Activated CD8-positive, alpha-beta T cell treated with anti-CD3 and anti-CD28 coated beads for 36 hours (primary cell): Measurements from ENCODE around the gene CACHD1. TPM values are rescaled to one million over a fixed set of nuclear protein-coding genes. Genes with fewer than 3 reads are reported as not detected.

Experiments
- ATAC-seq: fragments of 200-7000 bp; cut with Tn5 transposase; one replicate; pipeline ENCODE4 v1.10.0; 2021; ENCODE audit warnings: mild to moderate bottlenecking, moderate library complexity
- CTCF ChIA-PET: fragments of 350-600 bp; sonication (Branson Sonifier 250); formaldehyde crosslinking; loops from one replicate; lab custom pipeline; 2021; ENCODE audit warnings: antibody characterized with exemption; lab: Charles Lee
- POLR2A ChIA-PET: fragments of 350-600 bp; sonication (Branson Sonifier 250); formaldehyde crosslinking; loops from one replicate; lab custom pipeline; 2021; ENCODE audit warnings: antibody characterized with exemption; lab: Charles Lee
- DNase-seq: peaks from one replicate; pipeline ENCODE4 v3.0.0-alpha.2; 2020
- H3K27ac Mint-ChIP-seq: one replicate; pipeline ENCODE4 v1.8.0; 2021; ENCODE audit warnings: mild to moderate bottlenecking, mixed read lengths
- H3K27me3 Mint-ChIP-seq: one replicate; pipeline ENCODE4 v1.8.0; 2021; ENCODE audit warnings: mixed read lengths
- H3K36me3 Mint-ChIP-seq: one replicate; pipeline ENCODE4 v1.8.0; 2021; ENCODE audit warnings: low read depth, mixed read lengths
- H3K4me1 Mint-ChIP-seq: one replicate; pipeline ENCODE4 v1.8.0; 2021; ENCODE audit warnings: low read depth, mixed read lengths
- H3K4me3 Mint-ChIP-seq: one replicate; pipeline ENCODE4 v1.8.0; 2021; ENCODE audit warnings: mild to moderate bottlenecking, moderate library complexity, mixed read lengths
- H3K9me3 Mint-ChIP-seq: one replicate; pipeline ENCODE4 v1.8.0; 2021; ENCODE audit warnings: mixed read lengths
- CTCF ChIP-seq: fragments of 200-600 bp; IDR thresholded peaks from one replicate; pipeline ENCODE4 v1.8.0; 2022; ENCODE audit warnings: antibody characterized with exemption, mild to moderate bottlenecking
- intact Hi-C: fragments of 100-400 bp; cut with micrococcal nuclease; formaldehyde crosslinking; loops from one replicate; pipeline ENCODE4 v1.10.0; 2022
- total RNA-seq, 2 experiments: library from RNA; stranded (reverse); gene quantifications; one replicate each; pipeline ENCODE4 v1.2.3, GENCODE V29; 2021

Gene CACHD1
- total RNA-seq, 2 experiments from 2014 or later = 2.2 to 2.5 TPM

GRCh38 chr1:64523413-64524337 is 53.7 kb downstream of the CACHD1 start:
- TF ChIP-seq CTCF = no peak
- intact Hi-C loops = no loop called here
- ChIA-PET CTCF (no interaction called here), POLR2A (no interaction called here)
- DNase-seq = no peak
- H3K9me3 Mint-ChIP-seq = no peaks in the 10 kb centered on the region
- no peaks in the 10 kb centered on the region for H3K36me3 Mint-ChIP-seq
- H3K4me3 Mint-ChIP-seq = no peak overlapping the region
- no peaks in the 10 kb centered on the region for H3K27me3 Mint-ChIP-seq
- no peak overlapping the region for H3K27ac Mint-ChIP-seq
- no peak for ATAC-seq
- H3K4me1 Mint-ChIP-seq = peaks cover 17% of the 10 kb centered on the region

- ChIA-PET POLR2A (no interaction called here), CTCF (interaction anchor here (0.7 kb wide), 1 partner anchor 98 kb away, joined by 3 read pairs; no protein-coding TSS in a partner anchor)
- no peaks in the 10 kb centered on the region for H3K36me3 Mint-ChIP-seq
- peaks cover 20% of the 10 kb centered on the region for H3K4me1 Mint-ChIP-seq
- no peak overlapping the region for H3K4me3 Mint-ChIP-seq
- no peaks in the 10 kb centered on the region for H3K27me3 Mint-ChIP-seq
- H3K9me3 Mint-ChIP-seq = no peaks in the 10 kb centered on the region
- TF ChIP-seq CTCF = no peak
- no peak overlapping the region for H3K27ac Mint-ChIP-seq
- no peak for ATAC-seq
- no peak for DNase-seq
- intact Hi-C loops = no loop called here
Measured at GRCh38 chr1:64524614-64525013, 54.7 kb downstream of the CACHD1 start.

GRCh38 chr1:64525116-64525686 is 55.3 kb downstream of the CACHD1 start:
- ATAC-seq (no peak), DNase-seq (no peak)
- Mint-ChIP-seq H3K27me3 (no peaks in the 10 kb centered on the region), H3K36me3 (no peaks in the 10 kb centered on the region), H3K4me3 (no peak overlapping the region), H3K27ac (no peak overlapping the region), H3K4me1 (peaks cover 20% of the 10 kb centered on the region), H3K9me3 (no peaks in the 10 kb centered on the region)
- intact Hi-C loops = no loop called here
- CTCF ChIA-PET = interaction anchor here (0.7 kb wide), 1 partner anchor 98 kb away, joined by 3 read pairs; no protein-coding TSS in a partner anchor
- no peak for TF ChIP-seq CTCF
- POLR2A ChIA-PET = no interaction called here

GRCh38 chr1:64526312-64526711 is 56.4 kb downstream of the CACHD1 start:
- Mint-ChIP-seq H3K4me1 (peaks cover 20% of the 10 kb centered on the region), H3K9me3 (no peaks in the 10 kb centered on the region), H3K27me3 (no peaks in the 10 kb centered on the region), H3K27ac (no peak overlapping the region), H3K36me3 (no peaks in the 10 kb centered on the region), H3K4me3 (no peak overlapping the region)
- ATAC-seq (no peak), DNase-seq (no peak)
- ChIA-PET POLR2A (no interaction called here), CTCF (no interaction called here)
- intact Hi-C loops = no loop called here
- TF ChIP-seq CTCF = no peak

- Mint-ChIP-seq H3K4me3 (peak overlapping the region; percentile 15), H3K9me3 (no peaks in the 10 kb centered on the region), H3K27me3 (no peaks in the 10 kb centered on the region), H3K4me1 (peaks cover 20% of the 10 kb centered on the region), H3K36me3 (no peaks in the 10 kb centered on the region), H3K27ac (peak overlapping the region; percentile 39)
- POLR2A ChIA-PET = no interaction called here
- intact Hi-C loops = no loop called here
- DNase-seq = peak; percentile 35
- no peak for TF ChIP-seq CTCF
- peak; percentile 77 for ATAC-seq
- CTCF ChIA-PET = no interaction called here
Measured at GRCh38 chr1:64527165-64527564, 57.2 kb downstream of the CACHD1 start.
